T-cell (primary cell): Measurements from ENCODE around the gene TRIP13. TPM values are rescaled to one million over a fixed set of nuclear protein-coding genes. Genes with fewer than 3 reads are reported as not detected.
A peak's percentile ranks its signal among the peaks of the same experiment; 100 is the strongest.

Experiments
- ATAC-seq, 4 experiments: fragments of 200-7000 bp in 3 of 4; fragments of 150-1000 bp in 1 of 4; cut with Tn5 transposase; replicated peaks in 1 of 4; 1 replicate in 3 of 4; 2 replicates in 1 of 4; pipeline ENCODE4 v1.10.0; 2021; ENCODE audit warnings: moderate library complexity in 3 of 4, mild to moderate bottlenecking in 2 of 4, moderate number of reproducible peaks in 1 of 4
- CTCF ChIA-PET, 2 donors: fragments of 300-600 bp; sonication (Branson Sonifier 250); formaldehyde crosslinking; loops; one replicate each; lab custom pipeline; 2022; ENCODE audit warnings: antibody characterized with exemption in 2 of 2; lab: Charles Lee
- POLR2A ChIA-PET, 2 donors: fragments of 300-600 bp; sonication (Branson Sonifier 250); formaldehyde crosslinking; loops; one replicate each; lab custom pipeline; 2022; ENCODE audit warnings: antibody characterized with exemption in 2 of 2; lab: Charles Lee
- DNase-seq, 35 experiments: peaks; one replicate each; pipeline versions ENCODE4 v3.0.0 to v3.0.0-alpha.2; 2013 to 2023
- H3K27ac ChIP-seq: one replicate; pipeline ENCODE4 v1.5.1; 2013; ENCODE audit warnings: low read length
- H3K27me3 ChIP-seq, 2 experiments: replicated peaks in 1 of 2; 1 replicate in 1 of 2; 2 replicates in 1 of 2; pipeline versions ENCODE4 v1.6.1 to v1.7.0; 2013; ENCODE audit warnings: low read length in 1 of 2, mixed read lengths in 1 of 2; ENCODE audit not compliant: control insufficient read depth in 2 of 2, insufficient read depth in 2 of 2; ENCODE audit errors: extremely low read depth in 1 of 2
- H3K36me3 ChIP-seq, 2 donors: 1 replicate in 1 of 2; 2 replicates in 1 of 2; pipeline versions ENCODE4 v1.6.1 to v1.7.0; 2013; ENCODE audit warnings: low read length in 1 of 2; ENCODE audit not compliant: control insufficient read depth in 2 of 2, insufficient read depth in 1 of 2; ENCODE audit errors: extremely low read depth in 1 of 2
- H3K4me1 ChIP-seq, 2 experiments: 1 replicate in 1 of 2; 2 replicates in 1 of 2; pipeline versions ENCODE4 v1.6.1 to v1.7.0; 2013; ENCODE audit warnings: low read length in 2 of 2, mixed read lengths in 1 of 2; ENCODE audit not compliant: insufficient read depth in 2 of 2, control insufficient read depth in 1 of 2; ENCODE audit errors: extremely low read depth in 1 of 2
- H3K4me3 ChIP-seq, 2 donors: 1 replicate in 1 of 2; 2 replicates in 1 of 2; pipeline versions ENCODE4 v1.5.1 to v1.7.0; 2013; ENCODE audit warnings: mild to moderate bottlenecking in 2 of 2, low read length in 1 of 2, moderate library complexity in 1 of 2; ENCODE audit not compliant: control insufficient read depth in 1 of 2; ENCODE audit errors: extremely low read depth in 1 of 2
- H3K9me3 ChIP-seq: 2 replicates; pipeline ENCODE4 v1.7.0; 2013
- H3K27ac Mint-ChIP-seq, 2 donors: one replicate each; pipeline ENCODE4 v1.8.0; 2020 to 2021; ENCODE audit warnings: mild to moderate bottlenecking in 2 of 2, mixed read lengths in 2 of 2
- H3K27me3 Mint-ChIP-seq, 2 donors: one replicate each; pipeline ENCODE4 v1.8.0; 2021 to 2022; ENCODE audit warnings: mixed read lengths in 2 of 2
- H3K36me3 Mint-ChIP-seq: one replicate; pipeline ENCODE4 v1.8.0; 2021; ENCODE audit warnings: mixed read lengths
- H3K4me1 Mint-ChIP-seq, 3 donors: one replicate each; pipeline ENCODE4 v1.8.0; 2020 to 2022; ENCODE audit warnings: mixed read lengths in 3 of 3, mild to moderate bottlenecking in 1 of 3
- H3K4me3 Mint-ChIP-seq, 3 donors: one replicate each; pipeline ENCODE4 v1.8.0; 2020 to 2022; ENCODE audit warnings: mild to moderate bottlenecking in 3 of 3, mixed read lengths in 3 of 3, moderate library complexity in 3 of 3
- H3K9me3 Mint-ChIP-seq, 3 donors: one replicate each; pipeline ENCODE4 v1.8.0; 2020 to 2022; ENCODE audit warnings: mixed read lengths in 3 of 3
- WGBS: methylation state at CpG from one replicate; pipeline ENCODE4 v1.1.5; 2013; ENCODE audit warnings: missing lambda C conversion rate; ENCODE audit not compliant: insufficient coverage; 5-methylcytosine and 5-hydroxymethylcytosine counted together
- total RNA-seq, 35 experiments: library from RNA in 6 of 35; stranded (reverse) in 6 of 35; fragments of 120-200 nt in 1 of 35; gene quantifications; one replicate each; pipeline versions ENCODE4 v1.2.1 to v1.2.4 and lab custom pipeline; 2013 to 2026

Gene TRIP13
- total RNA-seq, 5 donors from 2014 or later (not counting 1 experiment from before 2014, with no cell fraction given), result 0.66 to 1.3 (median 0.95) TPM

GRCh38 chr5:854966-855743 is 37.5 kb upstream of the TRIP13 start:
- H3K27me3 ChIP-seq, result peaks cover 0 to 20% of the 10 kb centered on the region in 2 experiments
- H3K4me1 ChIP-seq, result peaks cover 0 to 5% of the 10 kb centered on the region in 2 experiments
- H3K27me3 Mint-ChIP-seq, result peaks cover 6 to 11% of the 10 kb centered on the region in 2 donors
- H3K9me3 ChIP-seq, result no peaks in the 10 kb centered on the region
- no peak overlapping the region for H3K27ac Mint-ChIP-seq
- peaks cover 0 to 4% (median 0%) of the 10 kb centered on the region in 3 donors for H3K4me1 Mint-ChIP-seq
- H3K4me3 Mint-ChIP-seq, result no peak overlapping the region
- H3K27ac ChIP-seq, result no peak overlapping the region
- no peaks in the 10 kb centered on the region for H3K36me3 Mint-ChIP-seq
- DNase-seq (no peak), ATAC-seq (no peak)
- WGBS, result 94% methylated on average over 32 of the region's 32 CpGs
- H3K36me3 ChIP-seq, result no peaks in the 10 kb centered on the region
- CTCF ChIA-PET, result no interaction called here
- POLR2A ChIA-PET, result interaction anchor here in 1 of 2 donors (0.7 kb wide), 1 partner anchor 50 kb away, joined by 3 read pairs; no protein-coding TSS in a partner anchor
- no peak overlapping the region for H3K4me3 ChIP-seq
- no peaks in the 10 kb centered on the region for H3K9me3 Mint-ChIP-seq

GRCh38 chr5:855771-856530 is 36.7 kb upstream of the TRIP13 start:
- ChIA-PET POLR2A (no interaction called here), CTCF (no interaction called here)
- Histone ChIP-seq H3K4me1 (peaks cover 0 to 5% of the 10 kb centered on the region in 2 experiments), H3K36me3 (no peaks in the 10 kb centered on the region), H3K27me3 (peaks cover 0 to 12% of the 10 kb centered on the region in 2 experiments), H3K4me3 (no peak overlapping the region), H3K27ac (no peak overlapping the region), H3K9me3 (no peaks in the 10 kb centered on the region)
- Mint-ChIP-seq H3K27me3 (peaks cover 6 to 10% of the 10 kb centered on the region in 2 donors), H3K4me1 (peaks cover 0 to 4% (median 0%) of the 10 kb centered on the region in 3 donors), H3K4me3 (no peak overlapping the region), H3K36me3 (no peaks in the 10 kb centered on the region), H3K9me3 (no peaks in the 10 kb centered on the region), H3K27ac (no peak overlapping the region)
- 64% methylated on average over 16 of the region's 21 CpGs for WGBS
- ATAC-seq (peak in 1 of 4 experiments; percentile 26), DNase-seq (peak in 2 of 35 experiments; percentile 10 to 16)

- Mint-ChIP-seq H3K4me3 (no peak overlapping the region), H3K27ac (no peak overlapping the region), H3K9me3 (no peaks in the 10 kb centered on the region), H3K4me1 (peaks cover 0 to 4% (median 0%) of the 10 kb centered on the region in 3 donors), H3K36me3 (no peaks in the 10 kb centered on the region), H3K27me3 (peaks cover 3 to 7% of the 10 kb centered on the region in 2 donors)
- peaks cover 0 to 5% of the 10 kb centered on the region in 2 experiments for H3K4me1 ChIP-seq
- no peaks in the 10 kb centered on the region for H3K9me3 ChIP-seq
- WGBS, result 63% methylated on average over 9 of the region's 16 CpGs
- POLR2A ChIA-PET, result no interaction called here
- no peak overlapping the region for H3K4me3 ChIP-seq
- no peaks in the 10 kb centered on the region for H3K36me3 ChIP-seq
- CTCF ChIA-PET, result no interaction called here
- DNase-seq (no peak), ATAC-seq (peak in 1 of 4 experiments; percentile 19)
- H3K27ac ChIP-seq, result no peak overlapping the region
- peaks cover 0 to 9% of the 10 kb centered on the region in 2 experiments for H3K27me3 ChIP-seq
Observed at GRCh38 chr5:856531-857425, 35.9 kb upstream of the TRIP13 start.

- ChIA-PET CTCF (no interaction called here), POLR2A (no interaction called here)
- no peak overlapping the region for H3K27ac ChIP-seq
- no peaks in the 10 kb centered on the region for H3K27me3 ChIP-seq
- no peaks in the 10 kb centered on the region for H3K4me1 Mint-ChIP-seq
- H3K36me3 ChIP-seq, result peaks cover 9 to 10% of the 10 kb centered on the region in 2 donors
- no peak overlapping the region for H3K4me3 Mint-ChIP-seq
- ATAC-seq, result no peak
- H3K27me3 Mint-ChIP-seq, result no peaks in the 10 kb centered on the region
- H3K4me1 ChIP-seq, result peaks cover 0 to 5% of the 10 kb centered on the region in 2 experiments
- no peak for DNase-seq
- no peaks in the 10 kb centered on the region for H3K9me3 Mint-ChIP-seq
- WGBS, result 94% methylated on average over 9 of the region's 11 CpGs
- no peak overlapping the region for H3K27ac Mint-ChIP-seq
- H3K9me3 ChIP-seq, result no peaks in the 10 kb centered on the region
- no peak overlapping the region for H3K4me3 ChIP-seq
- peaks cover 5% of the 10 kb centered on the region for H3K36me3 Mint-ChIP-seq
Observed at GRCh38 chr5:858726-859125, 34.0 kb upstream of the TRIP13 start.

- H3K27ac Mint-ChIP-seq, result no peak overlapping the region
- peaks cover 11% of the 10 kb centered on the region for H3K36me3 Mint-ChIP-seq
- WGBS, result 91% methylated on average over 13 of the region's 16 CpGs
- Histone ChIP-seq H3K27ac (no peak overlapping the region), H3K27me3 (no peaks in the 10 kb centered on the region), H3K36me3 (peaks cover 9 to 15% of the 10 kb centered on the region in 2 donors), H3K4me1 (peaks cover 0 to 5% of the 10 kb centered on the region in 2 experiments), H3K9me3 (no peaks in the 10 kb centered on the region), H3K4me3 (no peak overlapping the region)
- no peak for DNase-seq
- H3K27me3 Mint-ChIP-seq, result no peaks in the 10 kb centered on the region
- CTCF ChIA-PET, result no interaction called here
- no peaks in the 10 kb centered on the region for H3K4me1 Mint-ChIP-seq
- ATAC-seq, result no peak
- H3K4me3 Mint-ChIP-seq, result no peak overlapping the region
- POLR2A ChIA-PET, result no interaction called here
- no peaks in the 10 kb centered on the region for H3K9me3 Mint-ChIP-seq
Observed at GRCh38 chr5:859391-859790, 33.3 kb upstream of the TRIP13 start.
